ENCODE results near the gene FAM216A.
"Not testable (repeated sequence)": the region's sequence is repeated elsewhere in the genome, so short reads cannot be mapped to it uniquely, and the experiment has no call there.

FAM216A gene

DNA sequence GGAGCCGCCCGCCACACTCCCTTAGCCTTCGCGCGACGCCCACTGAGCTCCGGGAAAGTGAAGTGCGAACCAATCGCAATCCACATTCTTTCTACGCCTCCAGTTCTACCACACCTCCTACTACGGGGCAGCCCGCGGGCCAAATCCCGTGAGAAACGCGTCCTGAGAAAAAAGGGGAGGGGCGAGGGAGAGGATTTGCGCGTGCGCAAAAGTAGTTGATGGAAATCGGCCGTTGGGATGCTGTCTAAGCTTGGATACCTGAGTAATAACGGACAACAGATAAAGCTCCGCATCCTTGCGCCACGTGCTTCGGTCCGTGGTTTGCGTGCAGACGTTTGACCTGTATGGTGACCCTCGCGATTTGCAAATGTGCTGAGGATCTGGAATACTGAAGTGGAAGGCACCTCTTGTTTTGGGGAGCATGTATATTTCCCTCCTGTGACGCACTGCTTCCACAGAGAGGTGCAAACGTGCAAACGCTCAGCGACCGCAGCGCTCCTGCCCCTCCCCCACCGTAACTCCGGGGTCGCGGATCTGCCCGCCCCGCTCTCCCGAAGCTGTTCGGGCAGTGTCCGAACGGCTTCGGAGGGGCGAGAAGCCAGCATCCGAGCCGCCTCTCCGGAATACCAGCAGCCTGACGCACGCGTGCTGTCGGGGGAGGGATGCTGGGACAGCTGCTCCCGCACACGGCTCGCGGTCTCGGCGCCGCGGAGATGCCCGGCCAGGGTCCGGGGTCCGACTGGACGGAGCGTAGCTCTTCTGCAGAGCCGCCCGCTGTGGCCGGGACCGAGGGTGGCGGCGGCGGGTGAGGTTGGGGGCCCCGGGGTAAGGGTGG is at the start of gene FAM216A, which contains the start of gene GPN3:
TSS of gene FAM216A (plus strand) at position 632 of the 835 bp plus-strand sequence. CDS start at position 663, 31 bp downstream.
TSS of gene GPN3 (minus strand) at position 44 of the 835 bp plus-strand sequence. CDS start 54 bp downstream, outside the sequence.
- DNase-seq (ENCODE audit: extremely low read depth in 1 of 2, low read depth in 1 of 2), result peak; percentile 84 to 87

DNA sequence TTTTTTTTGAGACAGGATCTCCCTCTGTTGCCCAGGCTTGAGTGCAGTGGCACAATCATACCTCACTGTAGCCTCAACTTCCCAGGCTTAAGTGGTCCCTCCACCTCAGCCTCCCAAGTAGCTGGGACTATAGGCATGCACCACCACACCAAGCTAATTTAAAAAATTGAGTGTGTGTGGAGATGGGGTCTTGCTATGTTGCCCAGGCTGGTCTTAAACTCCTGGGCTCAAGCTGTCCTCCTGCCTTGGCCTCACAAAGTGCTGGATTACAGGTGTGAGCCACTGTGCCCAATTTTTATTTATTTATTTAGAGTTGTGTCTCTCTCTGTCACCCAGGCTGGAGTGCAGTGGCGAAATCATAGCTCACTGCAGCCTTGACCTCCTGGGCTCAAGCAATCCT is 48.0 kb upstream of the FAM216A start:
- DNase-seq (ENCODE audit: extremely low read depth in 1 of 2, low read depth in 1 of 2), result not testable (repeated sequence)

DNA sequence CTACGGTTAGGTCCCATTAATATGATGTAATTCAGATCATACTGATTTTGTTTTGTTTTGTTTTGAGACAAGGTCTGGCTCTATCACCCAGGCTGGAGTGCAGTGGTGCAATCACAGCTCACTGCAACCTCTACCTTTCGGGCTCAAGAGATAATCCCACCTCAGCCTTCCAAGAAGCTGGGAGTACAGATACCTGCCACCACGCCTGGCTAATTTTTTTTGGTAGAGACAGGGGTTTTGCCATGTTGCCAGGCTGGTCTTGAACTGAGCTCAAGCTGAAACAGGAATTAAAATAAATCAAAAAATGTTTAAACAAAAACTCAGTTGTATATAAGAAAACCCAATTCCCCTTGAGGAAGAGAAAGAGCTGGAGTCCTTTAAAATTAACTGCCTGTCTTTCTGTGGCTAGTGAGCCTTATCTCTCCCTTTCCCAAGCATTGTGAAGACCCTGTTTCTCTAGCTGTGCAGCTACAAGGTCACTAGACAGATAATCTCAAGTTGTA is 47.4 kb upstream of the FAM216A start:
- no peak for DNase-seq (ENCODE audit: extremely low read depth in 1 of 2, low read depth in 1 of 2)

DNA sequence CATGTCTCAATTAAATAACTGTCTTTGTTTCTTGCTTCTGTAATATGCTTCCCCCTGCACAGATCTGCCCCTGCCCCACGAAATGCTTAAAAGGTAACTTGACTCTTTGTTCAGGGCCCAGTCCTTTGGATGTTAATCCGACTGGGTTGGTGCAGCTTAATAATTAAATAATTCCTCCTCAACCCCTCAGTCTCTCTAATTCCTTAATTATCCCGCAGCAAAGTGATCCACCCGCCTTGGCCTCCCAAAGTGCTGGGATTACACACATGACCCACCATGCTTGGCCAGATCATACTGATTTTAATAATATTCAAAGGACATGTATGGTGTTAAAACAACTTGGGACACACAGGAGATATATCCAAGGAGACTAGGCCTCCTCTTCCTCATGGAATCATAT is 46.9 kb upstream of the FAM216A start:
- DNase-seq (ENCODE audit: extremely low read depth in 1 of 2, low read depth in 1 of 2), result no peak

GRCh38 chr12:110424237-110424636 is 44.4 kb upstream of the FAM216A start:
- DNase-seq (ENCODE audit: extremely low read depth in 1 of 2, low read depth in 1 of 2), result no peak

DNA sequence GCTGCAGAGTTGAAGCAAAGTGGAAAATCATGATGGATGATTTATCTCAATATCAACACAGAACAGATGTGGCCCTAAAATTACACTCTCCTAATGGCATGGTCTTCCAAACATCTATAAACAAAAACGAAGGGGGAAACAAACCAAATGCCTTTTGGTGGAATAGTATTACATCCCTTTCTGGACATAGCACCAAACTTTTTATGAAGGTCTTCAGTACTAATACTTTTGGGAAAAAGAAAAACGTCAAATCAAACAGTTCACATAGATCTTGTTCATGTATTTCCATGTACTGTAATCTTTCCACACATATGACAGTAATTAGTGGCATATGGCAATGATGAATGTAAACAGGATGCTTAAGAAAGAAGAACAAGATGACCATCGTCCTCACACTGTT is 42.2 kb upstream of the FAM216A start:
- no peak for DNase-seq (ENCODE audit: extremely low read depth in 1 of 2, low read depth in 1 of 2)

DNA sequence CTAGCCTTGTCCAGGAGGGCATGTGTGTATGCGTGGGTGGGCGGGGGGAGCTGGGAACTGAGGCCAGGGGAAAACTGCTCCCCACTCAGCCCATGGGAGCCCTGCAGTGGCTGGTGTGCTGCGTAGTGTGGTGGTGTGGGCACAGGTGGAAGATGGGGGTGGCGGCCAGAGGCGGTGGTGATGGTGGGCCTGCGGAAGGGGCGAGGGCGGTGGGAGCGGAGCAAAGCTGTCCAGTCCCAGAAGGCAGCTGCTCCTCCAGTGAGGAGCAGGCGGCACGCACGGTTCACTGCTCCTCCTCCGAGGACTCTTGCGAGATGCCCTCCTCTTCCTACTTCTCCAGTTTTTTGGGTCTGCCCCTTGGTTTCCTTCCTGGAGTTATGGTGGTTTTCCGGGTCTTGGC is 39.0 kb upstream of the FAM216A start:
- not testable (repeated sequence) for DNase-seq (ENCODE audit: extremely low read depth in 1 of 2, low read depth in 1 of 2)

DNA sequence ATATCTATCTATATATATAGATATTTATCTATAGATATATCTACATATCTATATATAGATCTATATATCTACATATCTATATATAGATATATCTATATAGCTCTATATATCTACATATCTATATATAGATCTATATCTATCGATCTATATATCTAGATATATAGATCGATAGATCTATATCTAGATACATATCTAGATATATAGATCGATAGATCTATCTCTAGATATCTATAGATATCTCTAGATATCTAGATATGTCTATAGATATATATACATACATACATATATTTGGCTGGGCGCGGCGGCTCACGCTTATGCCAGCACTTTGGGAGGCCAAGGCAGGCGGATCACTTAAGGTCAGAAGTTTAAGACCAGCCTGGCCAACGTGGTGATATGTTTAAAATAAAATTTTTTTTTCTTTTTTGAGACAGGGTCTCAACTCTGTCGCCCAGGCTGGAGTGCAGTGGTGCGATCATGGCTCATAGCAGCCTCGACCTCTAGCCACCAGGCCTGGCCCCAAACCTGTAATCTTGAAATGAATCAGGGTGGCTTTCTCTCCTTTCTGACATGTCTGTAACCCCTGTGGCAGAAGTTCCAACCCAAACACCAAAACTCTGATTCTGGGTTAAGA is 36.6 kb upstream of the FAM216A start:
- no peak for DNase-seq (ENCODE audit: extremely low read depth in 1 of 2, low read depth in 1 of 2)

DNA sequence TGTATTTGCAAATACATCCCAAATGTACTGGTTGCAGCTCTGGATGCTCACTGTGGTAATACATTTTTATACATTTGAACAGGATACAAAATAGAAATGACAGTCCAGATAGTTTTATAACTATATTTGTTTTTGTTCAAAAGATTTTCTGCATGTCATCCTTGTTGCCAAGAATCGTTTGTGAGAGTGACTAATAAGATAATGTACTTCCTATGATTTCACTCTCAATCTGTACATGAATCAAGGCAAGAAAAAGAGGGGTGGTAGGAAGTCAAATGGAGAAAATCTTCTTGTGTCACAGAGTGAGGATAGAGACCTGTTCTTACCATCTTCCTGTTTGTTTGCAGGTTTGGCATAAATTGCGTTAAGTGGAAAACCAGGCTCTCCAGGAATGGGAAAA is 32.4 kb upstream of the FAM216A start:
- DNase-seq (ENCODE audit: extremely low read depth in 1 of 2, low read depth in 1 of 2), result no peak

DNA sequence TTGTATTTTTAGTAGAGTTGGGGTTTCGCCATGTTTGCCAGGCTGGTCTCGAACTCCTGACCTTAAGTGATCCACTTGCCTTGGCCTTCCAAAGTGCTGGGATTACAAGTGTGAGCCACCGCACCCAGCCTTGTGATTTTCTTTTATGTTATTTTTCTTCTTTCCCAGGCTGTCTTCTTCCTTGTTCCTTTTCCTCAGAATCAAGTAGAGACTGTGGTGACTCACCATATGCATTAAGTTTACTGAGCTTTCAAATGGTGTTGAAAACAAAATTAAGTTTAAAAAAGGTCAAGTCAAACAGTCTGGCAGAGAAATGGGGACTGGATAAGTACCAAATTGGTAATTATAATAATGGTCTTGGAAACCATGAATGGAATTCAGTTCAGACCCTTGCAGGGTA is 24.2 kb upstream of the FAM216A start:
- no peak for DNase-seq (ENCODE audit: extremely low read depth in 1 of 2, low read depth in 1 of 2)

- peak; percentile 85 to 91 for DNase-seq (ENCODE audit: extremely low read depth in 1 of 2, low read depth in 1 of 2)
These were observed 18.7 kb upstream of the FAM216A start, which contains the start of gene ARPC3 for GRCh38 chr12:110449799-110450497. Gene ARPC3 (minus strand): TSS chr12:110450337. CDS start chr12:110450260, 77 bp downstream.

- DNase-seq (ENCODE audit: extremely low read depth in 1 of 2, low read depth in 1 of 2), result no peak
These were observed 17.4 kb upstream of the FAM216A start for GRCh38 chr12:110451263-110451662.

GRCh38 chr12:110453569-110454296 is 14.9 kb upstream of the FAM216A start:
- DNase-seq (ENCODE audit: extremely low read depth in 1 of 2, low read depth in 1 of 2), result no peak

- DNase-seq (ENCODE audit: extremely low read depth in 1 of 2, low read depth in 1 of 2), result no peak
These were observed 9.9 kb upstream of the FAM216A start for GRCh38 chr12:110458756-110459155.

DNA sequence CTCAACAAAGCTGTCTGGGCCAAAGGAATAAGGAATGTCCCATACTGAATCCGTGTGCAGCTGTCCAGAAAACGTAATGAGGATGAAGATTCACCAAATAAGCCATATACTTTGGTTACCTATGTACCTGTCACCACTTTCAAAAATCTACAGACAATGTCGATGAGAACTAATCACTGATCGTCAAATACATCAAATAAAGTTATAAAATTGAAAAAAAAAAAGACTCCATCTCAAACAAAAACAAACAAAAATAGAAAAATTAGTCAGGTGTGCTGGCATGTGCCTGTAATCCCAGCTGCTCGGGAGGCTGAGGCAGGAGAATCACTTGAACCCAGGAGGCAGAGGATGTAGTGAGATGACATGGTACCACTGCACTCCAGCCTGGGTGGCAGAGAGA is 7.5 kb upstream of the FAM216A start:
- not testable (repeated sequence) for DNase-seq (ENCODE audit: extremely low read depth in 1 of 2, low read depth in 1 of 2)

DNA sequence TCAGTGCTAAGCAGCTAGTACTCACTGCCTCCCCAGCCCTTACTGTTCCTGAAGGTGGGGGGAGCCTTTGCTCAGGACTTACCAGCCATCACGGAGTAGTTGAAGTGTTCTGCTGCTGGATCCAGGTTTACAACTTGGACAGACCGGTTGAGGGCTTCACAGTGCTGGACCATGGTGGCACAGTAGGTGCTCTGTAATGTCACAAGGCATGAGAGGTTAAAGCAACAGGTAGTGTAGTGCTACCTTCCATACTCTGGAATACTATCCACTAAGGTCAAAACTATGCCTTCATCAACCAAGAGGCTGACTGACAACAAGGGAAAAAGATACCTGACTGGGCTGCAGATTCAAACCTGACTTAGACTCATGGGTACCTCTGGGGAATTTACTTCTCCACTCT is 3.6 kb upstream of the FAM216A start:
- DNase-seq (ENCODE audit: extremely low read depth in 1 of 2, low read depth in 1 of 2), result no peak

- not testable (repeated sequence) for DNase-seq (ENCODE audit: extremely low read depth in 1 of 2, low read depth in 1 of 2)
These were observed 2.9 kb upstream of the FAM216A start for GRCh38 chr12:110465765-110466164.

GRCh38 chr12:110466791-110467190 is 1.9 kb upstream of the FAM216A start:
- DNase-seq (ENCODE audit: extremely low read depth in 1 of 2, low read depth in 1 of 2), result no peak

- DNase-seq (ENCODE audit: extremely low read depth in 1 of 2, low read depth in 1 of 2), result no peak
These were observed 815 bp upstream of the FAM216A start for GRCh38 chr12:110467847-110468213.

GRCh38 chr12:110475426-110475825 is 6.8 kb downstream of the FAM216A start:
- DNase-seq (ENCODE audit: extremely low read depth in 1 of 2, low read depth in 1 of 2), result no peak

Measured in activated CD8-positive, alpha-beta memory T cell treated with anti-CD3 and anti-CD28 coated beads for 1 hour (primary cell).